NCI-H524 treated with DMSO at 0.1 percent for 48 hours (cell line): ENCODE data around the gene ZNF57.
"Not testable (repeated sequence)": the region's sequence is repeated elsewhere in the genome, so short reads cannot be mapped to it uniquely, and the experiment has no call there.

Experiments
- DNase-seq: peaks from one replicate; lab custom pipeline; 2025; lab: John Stamatoyannopoulos, UW

ZNF57 gene

GRCh38 chr19:2952953-2953481, 52.3 kb downstream of the ZNF57 start:
- DNase-seq: no peak

GRCh38 chr19:2957160-2957559, 56.4 kb downstream of the ZNF57 start:
- no peak for DNase-seq

GRCh38 chr19:2960120-2960519, 59.4 kb downstream of the ZNF57 start:
- DNase-seq: no peak

GRCh38 chr19:2962018-2962670, 61.4 kb downstream of the ZNF57 start:
- DNase-seq: peak; percentile 40

- no peak for DNase-seq
Observed at GRCh38 chr19:2963122-2963521, 62.4 kb downstream of the ZNF57 start.

GRCh38 chr19:2963631-2964030, 62.9 kb downstream of the ZNF57 start:
- not testable (repeated sequence) for DNase-seq

- DNase-seq: no peak
Observed at GRCh38 chr19:2964874-2965273, 64.1 kb downstream of the ZNF57 start.

- DNase-seq: no peak
Observed at GRCh38 chr19:2967972-2968371, 67.2 kb downstream of the ZNF57 start.
